Endodermal cell (in vitro differentiated cells): ENCODE measurements around the gene KATNIP. TPM values are rescaled to one million over a fixed set of nuclear protein-coding genes. Genes with fewer than 3 reads are reported as not detected.

ENCODE experiments used
- DNase-seq: peaks from one replicate; pipeline ENCODE4 v3.0.0-alpha.2; 2017
- H3K27ac ChIP-seq: 2 replicates; pipeline ENCODE4 v1.5.1; 2013; ENCODE audit warnings: mild to moderate bottlenecking, low read depth, low read length, moderate library complexity
- H3K27me3 ChIP-seq: 2 replicates; pipeline ENCODE4 v1.6.1; 2013; ENCODE audit warnings: mild to moderate bottlenecking, low read length, moderate library complexity; ENCODE audit not compliant: insufficient read depth, control insufficient read depth, poor library complexity, severe bottlenecking
- H3K36me3 ChIP-seq: 2 replicates; pipeline ENCODE4 v1.7.0; 2013; ENCODE audit warnings: mild to moderate bottlenecking, low read length, moderate library complexity; ENCODE audit not compliant: control insufficient read depth, insufficient read depth
- H3K4me1 ChIP-seq: one replicate; pipeline ENCODE4 v1.7.0; 2013; ENCODE audit warnings: low read length; ENCODE audit not compliant: control insufficient read depth, insufficient read depth
- H3K4me3 ChIP-seq: 2 replicates; pipeline ENCODE4 v1.5.1; 2013; ENCODE audit warnings: mild to moderate bottlenecking, low read length, moderate library complexity
- H3K9ac ChIP-seq: 2 replicates; pipeline ENCODE4 v1.6.1; 2013; ENCODE audit warnings: mild to moderate bottlenecking, low read length, moderate library complexity; ENCODE audit not compliant: poor library complexity, severe bottlenecking; ENCODE audit errors: extremely low read depth
- H3K9me3 ChIP-seq: 2 replicates; pipeline ENCODE4 v1.6.1; 2013; ENCODE audit warnings: mild to moderate bottlenecking, low read length, moderate library complexity; ENCODE audit not compliant: control insufficient read depth
- H3K27ac Mint-ChIP-seq: 2 replicates; pipeline ENCODE4 v1.8.0; 2020; ENCODE audit warnings: mixed read lengths
- H3K27me3 Mint-ChIP-seq: 2 replicates; pipeline ENCODE4 v1.8.0; 2021; ENCODE audit warnings: mild to moderate bottlenecking, mixed read lengths; ENCODE audit not compliant: insufficient read depth
- H3K36me3 Mint-ChIP-seq: 2 replicates; pipeline ENCODE4 v1.8.0; 2020; ENCODE audit warnings: low read depth, mixed read lengths
- H3K4me1 Mint-ChIP-seq: 2 replicates; pipeline ENCODE4 v1.8.0; 2020; ENCODE audit warnings: mixed read lengths
- H3K4me3 Mint-ChIP-seq: 2 replicates; pipeline ENCODE4 v1.8.0; 2020; ENCODE audit warnings: mild to moderate bottlenecking, moderate library complexity, mixed read lengths
- H3K9me3 Mint-ChIP-seq: 2 replicates; pipeline ENCODE4 v1.8.0; 2020; ENCODE audit warnings: mild to moderate bottlenecking, mixed read lengths
- CTCF ChIP-seq: fragments of 200-600 bp; sonication (generic); conservative IDR thresholded peaks from 2 replicates; pipeline ENCODE4 v1.5.0; 2021; ENCODE audit warnings: antibody characterized with exemption, mild to moderate bottlenecking
- WGBS, 2 experiments: methylation state at CpG; one replicate each; pipeline versions ENCODE4 v1.1.5 to v1.1.7; 2013; ENCODE audit warnings: missing lambda C conversion rate in 2 of 2, mixed read lengths in 1 of 2; ENCODE audit not compliant: insufficient coverage in 1 of 2, insufficient read length in 1 of 2; 5-methylcytosine and 5-hydroxymethylcytosine counted together
- total RNA-seq, 2 donors: library from RNA; stranded (reverse); fragmentation: NEBNext Ultra II Directional in 1 of 2; extraction: Animal tissue kit (Norgen Biotek cat#: 25700) in 1 of 2; gene quantifications; 2 replicates in 1 of 2; 3 replicates in 1 of 2; pipeline ENCODE4 v1.2.1, GENCODE V29; 2021

The KATNIP gene
- total RNA-seq, 2 donors from 2014 or later, result 33.6 to 39.1 TPM

GRCh38 chr16:27556471-27556870 lies 6.5 kb downstream of the KATNIP start:
- Mint-ChIP-seq H3K27me3 (no peaks in the 10 kb centered on the region), H3K9me3 (no peaks in the 10 kb centered on the region), H3K27ac (no peak overlapping the region), H3K4me1 (peaks cover 2% of the 10 kb centered on the region), H3K4me3 (no peak overlapping the region), H3K36me3 (peaks cover 10% of the 10 kb centered on the region)
- TF ChIP-seq CTCF, result no peak
- Histone ChIP-seq H3K4me1 (no peaks in the 10 kb centered on the region), H3K27ac (no peak overlapping the region), H3K9ac (no peak overlapping the region), H3K36me3 (peaks cover 9% of the 10 kb centered on the region), H3K4me3 (no peak overlapping the region), H3K27me3 (no peaks in the 10 kb centered on the region), H3K9me3 (no peaks in the 10 kb centered on the region)
- WGBS, 2 experiments, result 100% methylated on average over 1 of the region's 1 CpG; no CpG with 5 or more reads in 1 of the 2 experiments
- no peak for DNase-seq

DNA sequence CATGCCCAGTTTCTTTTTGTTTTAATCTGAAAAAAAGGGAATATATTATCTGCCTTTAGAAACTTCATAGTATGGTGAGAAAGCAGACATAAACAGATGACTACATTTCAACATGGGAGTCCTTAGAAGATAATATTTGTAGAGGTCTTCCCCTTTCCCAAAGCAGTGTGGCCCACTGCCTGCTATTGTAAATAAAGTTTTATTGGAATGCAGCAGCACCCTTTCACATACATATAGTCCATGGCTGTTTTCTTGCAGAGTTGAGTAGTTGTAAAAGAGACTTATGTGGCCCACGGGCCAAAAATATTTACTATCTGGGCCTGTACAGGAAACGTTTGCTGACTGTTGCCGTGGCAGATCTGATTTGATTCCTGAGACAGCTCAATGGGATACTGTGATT lies 8.5 kb downstream of the KATNIP start:
- WGBS, 2 experiments, result 92 to 98% methylated on average over 2 to 3 of the region's 3 CpGs
- no peak overlapping the region for H3K27ac Mint-ChIP-seq

DNA sequence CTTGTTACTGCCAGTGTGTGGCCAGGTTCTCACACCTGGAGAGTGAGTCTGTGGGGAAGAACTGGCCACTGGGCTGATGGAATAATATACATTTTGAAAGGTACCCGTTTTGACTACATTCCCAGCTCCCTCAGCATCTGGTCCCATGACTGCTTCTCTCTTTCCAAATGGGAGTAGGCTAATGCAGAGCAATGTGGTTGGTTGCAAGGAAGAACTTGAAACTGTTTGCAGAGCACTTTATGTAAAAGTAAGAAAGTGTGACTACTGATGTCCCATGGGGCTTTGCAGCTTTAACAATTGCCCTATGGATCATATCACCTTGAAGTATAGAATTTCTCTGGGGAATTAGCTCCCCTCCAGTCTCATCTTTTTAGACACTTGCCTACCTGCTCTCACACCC lies 9.0 kb downstream of the KATNIP start:
- H3K4me3 ChIP-seq, result no peak overlapping the region
- no peak overlapping the region for H3K27ac Mint-ChIP-seq
- no peaks in the 10 kb centered on the region for H3K27me3 ChIP-seq
- no peaks in the 10 kb centered on the region for H3K9me3 ChIP-seq
- DNase-seq, result no peak
- H3K4me1 ChIP-seq, result no peaks in the 10 kb centered on the region
- TF ChIP-seq CTCF, result no peak
- no peaks in the 10 kb centered on the region for H3K9me3 Mint-ChIP-seq
- peaks cover 2% of the 10 kb centered on the region for H3K4me1 Mint-ChIP-seq
- no peak overlapping the region for H3K4me3 Mint-ChIP-seq
- H3K36me3 ChIP-seq, result peaks cover 9% of the 10 kb centered on the region
- no peaks in the 10 kb centered on the region for H3K27me3 Mint-ChIP-seq
- WGBS, 2 experiments, result 100% methylated on average over 1 of the region's 1 CpG
- no peak overlapping the region for H3K27ac ChIP-seq
- H3K9ac ChIP-seq, result no peak overlapping the region
- H3K36me3 Mint-ChIP-seq, result peaks cover 10% of the 10 kb centered on the region

More for the DNA sequence above, 8.5 kb downstream of the KATNIP start:
- DNase-seq, result no peak
- H3K27me3 Mint-ChIP-seq, result no peaks in the 10 kb centered on the region
- Histone ChIP-seq H3K9ac (no peak overlapping the region), H3K36me3 (peaks cover 9% of the 10 kb centered on the region), H3K4me1 (no peaks in the 10 kb centered on the region), H3K9me3 (no peaks in the 10 kb centered on the region), H3K4me3 (no peak overlapping the region), H3K27ac (no peak overlapping the region), H3K27me3 (no peaks in the 10 kb centered on the region)
- no peak for TF ChIP-seq CTCF
- H3K9me3 Mint-ChIP-seq, result no peaks in the 10 kb centered on the region
- H3K36me3 Mint-ChIP-seq, result peaks cover 10% of the 10 kb centered on the region
- H3K4me1 Mint-ChIP-seq, result peaks cover 2% of the 10 kb centered on the region
- H3K4me3 Mint-ChIP-seq, result no peak overlapping the region
